K562 (cell line): Measurements from ENCODE around the gene OR7A17. TPM values are rescaled to one million over a fixed set of nuclear protein-coding genes. Genes with fewer than 3 reads are reported as not detected.

ENCODE experiments used
- ATAC-seq: fragments of 200-7000 bp; cut with Tn5 transposase; 3 replicates; pipeline ENCODE4 v1.9.1; 2020; ENCODE audit warnings: moderate library complexity
- BruUV-seq: library from RNA; stranded (reverse); fragments of 400-500 nt; replicated peaks from 2 replicates; lab custom pipeline; 2021; lab: Mats Ljungman, UMichigan
- CTCF ChIA-PET: fragments of 300-600 bp; formaldehyde crosslinking; extraction: SDS; loops from one replicate; lab custom pipeline; 2021; ENCODE audit warnings: low intra/inter-chr PET ratio; lab: Yijun Ruan, JAX
- POLR2A ChIA-PET: fragments of 300-600, 350-650 bp; sonication (Branson Sonifier 250); formaldehyde crosslinking; extraction: SDS; loops from one replicate; lab custom pipeline; 2021; ENCODE audit warnings: antibody characterized with exemption, inconsistent platforms; lab: Yijun Ruan, JAX
- DNase-seq, 4 experiments: peaks; one replicate each; pipeline versions ENCODE4 v3.0.0 to v3.0.0-alpha.2; 2011 to 2018; ENCODE audit warnings: low spot score in 3 of 4, mixed read lengths in 3 of 4; ENCODE audit errors: extremely low read depth in 1 of 4
- FAIRE-seq: peaks from 2 replicates; lab custom pipeline; 2011; peaks lifted over from hg19 to GRCh38; lab: Jason Lieb, UNC
- H2AFZ ChIP-seq: 2 replicates; pipeline ENCODE4 v1.6.0; 2011; ENCODE audit warnings: low read depth, low read length, control low read depth, inconsistent platforms
- H3K27ac ChIP-seq: fragments of 200-600 bp; 3 replicates; pipeline ENCODE4 v1.8.0; 2011; ENCODE audit warnings: low read depth, mild to moderate bottlenecking, control low read depth, inconsistent platforms, low read length, moderate library complexity, mixed read lengths; ENCODE audit errors: extremely low read depth
- H3K27me3 ChIP-seq, 2 experiments: fragments of 300-600 bp in 1 of 2; 2 replicates in 1 of 2; 3 replicates in 1 of 2; pipeline versions ENCODE4 v1.6.0 to v1.8.0; 2011; ENCODE audit warnings: inconsistent platforms in 2 of 2, low read length in 2 of 2, mild to moderate bottlenecking in 1 of 2, mixed read lengths in 1 of 2, moderate library complexity in 1 of 2; ENCODE audit not compliant: control insufficient read depth in 2 of 2, insufficient read depth in 2 of 2
- H3K36me3 ChIP-seq: fragments of 300-600 bp; 3 replicates; pipeline ENCODE4 v1.8.0; 2011; ENCODE audit warnings: mild to moderate bottlenecking, low read length, inconsistent platforms; ENCODE audit not compliant: control insufficient read depth, insufficient read depth
- H3K4me1 ChIP-seq, 2 experiments: fragments of 200-600 bp in 1 of 2; replicated peaks in 1 of 2; 2 replicates in 1 of 2; 3 replicates in 1 of 2; pipeline versions ENCODE4 v1.5.1 to v1.8.0; 2011; ENCODE audit warnings: inconsistent platforms in 2 of 2, low read length in 2 of 2, mild to moderate bottlenecking in 1 of 2, mixed read lengths in 1 of 2, moderate library complexity in 1 of 2; ENCODE audit not compliant: control insufficient read depth in 2 of 2, insufficient read depth in 2 of 2
- H3K4me2 ChIP-seq: 2 replicates; pipeline ENCODE4 v1.6.1; 2011; ENCODE audit warnings: low read length, control low read depth, inconsistent platforms, mixed read lengths; ENCODE audit not compliant: insufficient read depth
- H3K4me3 ChIP-seq: fragments of 200-600 bp; sonication (generic), shearing (Covaris generic); 2 replicates; pipeline ENCODE4 v1.5.1; 2016; ENCODE audit warnings: control low read depth, inconsistent platforms
- H3K79me2 ChIP-seq: fragments of 200-600 bp; 3 replicates; pipeline ENCODE4 v1.8.0; 2011; ENCODE audit warnings: low read length, inconsistent platforms; ENCODE audit not compliant: control insufficient read depth, insufficient read depth
- H3K9ac ChIP-seq, 2 experiments: 2 replicates each; pipeline versions ENCODE4 v1.6.0 to v1.6.1; 2011; ENCODE audit warnings: low read depth in 2 of 2, low read length in 2 of 2, control low read depth in 1 of 2, inconsistent platforms in 1 of 2, mild to moderate bottlenecking in 1 of 2, mixed read lengths in 1 of 2; ENCODE audit not compliant: insufficient read depth in 1 of 2
- H3K9me1 ChIP-seq: one replicate; pipeline ENCODE4 v1.6.0; 2011; ENCODE audit warnings: inconsistent platforms, mild to moderate bottlenecking, low read length, moderate library complexity; ENCODE audit not compliant: control insufficient read depth, insufficient read depth
- H3K9me3 ChIP-seq: replicated peaks from 2 replicates; pipeline ENCODE4 v1.5.1; 2011; ENCODE audit warnings: low read depth, low read length, inconsistent platforms; ENCODE audit not compliant: control insufficient read depth, insufficient read depth
- H4K20me1 ChIP-seq: replicated peaks from 2 replicates; pipeline ENCODE4 v1.6.1; 2011; ENCODE audit warnings: low read length, inconsistent platforms, mixed read lengths; ENCODE audit not compliant: control insufficient read depth, insufficient read depth
- ATF3 ChIP-seq, 2 experiments: fragments of 450-650 bp in 1 of 2; sonication (generic) in 1 of 2; formaldehyde crosslinking in 1 of 2; IDR thresholded peaks in 1 of 2; conservative IDR thresholded peaks in 1 of 2; 2 replicates each; pipeline versions ENCODE4 v1.6.1 to v1.8.1; 2016 to 2023; ENCODE audit warnings: mild to moderate bottlenecking in 2 of 2, moderate library complexity in 2 of 2, inconsistent platforms in 1 of 2, missing genetic modification reagents in 1 of 2
- ATF4 ChIP-seq: fragments of 450-650 bp; formaldehyde crosslinking; IDR thresholded peaks from 2 replicates; pipeline ENCODE4 v1.4.0; 2022; ENCODE audit warnings: mild to moderate bottlenecking, moderate library complexity
- ETS1 ChIP-seq: conservative IDR thresholded peaks from 2 replicates; pipeline ENCODE4 v1.6.1; 2011; ENCODE audit warnings: low read depth, mild to moderate bottlenecking, low read length; ENCODE audit not compliant: control insufficient read depth
- MEF2A ChIP-seq: IDR thresholded peaks from 2 replicates; pipeline ENCODE4 v1.6.1; 2011; ENCODE audit warnings: low read depth, mild to moderate bottlenecking, low read length, moderate library complexity; ENCODE audit not compliant: control insufficient read depth
- NR4A1 ChIP-seq, 2 experiments: fragments of 250-450 bp in 1 of 2; fragments of 450-650 bp in 1 of 2; sonication (Bioruptor Pico) in 1 of 2; IDR thresholded peaks; 2 replicates each; pipeline versions ENCODE4 v1.4.0 to v1.6.1; 2016 to 2020; ENCODE audit warnings: mild to moderate bottlenecking in 2 of 2, missing compliant biosample characterization in 1 of 2, missing genetic modification characterization in 1 of 2, moderate library complexity in 1 of 2
- RBM34 ChIP-seq: fragments of 200-400 bp; formaldehyde crosslinking; IDR thresholded peaks from 2 replicates; pipeline ENCODE4 v1.6.1; 2018; ENCODE audit warnings: low read length, borderline replicate concordance; ENCODE audit not compliant: insufficient read depth
- SLC30A9 ChIP-seq: fragments of 250-450 bp; sonication (Bioruptor Pico); IDR thresholded peaks from 2 replicates; pipeline ENCODE4 v1.8.0; 2022; ENCODE audit warnings: mild to moderate bottlenecking, moderate library complexity
- TFE3 ChIP-seq: fragments of 450-650 bp; formaldehyde crosslinking; IDR thresholded peaks from 2 replicates; pipeline ENCODE4 v1.4.0; 2020; ENCODE audit warnings: mild to moderate bottlenecking, mixed read lengths
- ZNF232 ChIP-seq: sonication (generic); formaldehyde crosslinking; IDR thresholded peaks from 2 replicates; pipeline ENCODE4 v1.8.0; 2022; ENCODE audit warnings: mild to moderate bottlenecking, missing genetic modification reagents
- WGBS: fragments of 100-300 bp; shearing (Covaris generic); methylation state at CpG from one replicate; pipeline ENCODE4 v1.1.6; 2016; ENCODE audit warnings: low coverage, mixed read lengths; ENCODE audit not compliant: insufficient coverage; ENCODE audit errors: missing lambda C conversion rate; 5-methylcytosine and 5-hydroxymethylcytosine counted together
- in situ Hi-C: fragments of 300-500 bp; cut with MboI; formaldehyde crosslinking; loops from 4 replicates; pipeline ENCODE4 v1.15.0; 2018; ENCODE audit warnings: inconsistent platforms, mixed read lengths
- intact Hi-C: fragments of 100-400 bp; cut with micrococcal nuclease; formaldehyde crosslinking; loops from 2 replicates; pipeline ENCODE4 v1.14.2; 2022
- polyA plus RNA-seq, 8 experiments: library from polyadenylated mRNA; depleted of rRNA in 4 of 8; stranded (reverse) in 5 of 8; unstranded in 3 of 8; fragments of >200 nt; fragmentation: Nextera tagmentation in 2 of 8; fragmentation: Illumina TruSeq in 1 of 8; extraction: Ambion mirVana in 2 of 8; extraction: Trizol in 1 of 8; gene quantifications; 2 replicates each; pipeline versions ENCODE4 v1.2.1 to v1.2.3, GENCODE V29; 2011 to 2014; ENCODE audit warnings: inconsistent platforms in 1 of 8, missing spikeins in 1 of 8
- total RNA-seq, 7 experiments: library from RNA; depleted of rRNA in 6 of 7; stranded (reverse); fragments of >200 nt in 6 of 7; fragmentation: Illumina TruSeq in 2 of 7; extraction: Trizol in 2 of 7; gene quantifications; 2 replicates each; pipeline versions ENCODE4 v1.2.1 to v1.2.3, GENCODE V29; 2011 to 2021; ENCODE audit warnings: low replicate concordance in 1 of 7

Gene OR7A17
- total and polyA plus RNA-seq, 9 of the 15 experiments (the other 6 are each of a cell fraction or from before 2014, with no cell fraction given), result not detected

GRCh38 chr19:14868497-14868896 is 17.4 kb downstream of the OR7A17 start (continued):
- TF ChIP-seq TFE3 (CRISPR knock-in tag), result no peak
- no peak for TF ChIP-seq MEF2A
- no peak for TF ChIP-seq ZNF232 (CRISPR knock-in tag)
- no peak for TF ChIP-seq NR4A1 (CRISPR knock-in tag; IDR thresholded peaks at IDR 0.05)
- TF ChIP-seq NR4A1 (tag; IDR thresholded peaks at IDR 0.05), result no peak
- TF ChIP-seq SLC30A9 (CRISPR knock-in tag), result no peak

- ATAC-seq (no peak), FAIRE-seq (no peak), DNase-seq (no peak)
- ChIA-PET POLR2A (no interaction called here), CTCF (no interaction called here)
- intact Hi-C loops (no loop called here), in situ Hi-C loops (no loop called here)
- Histone ChIP-seq H4K20me1 (no peaks in the 10 kb centered on the region), H3K27me3 (peaks cover 15 to 21% of the 10 kb centered on the region in 2 experiments), H3K79me2 (no peaks in the 10 kb centered on the region), H3K27ac (no peak within 1 kb of the TSS), H3K4me1 (no peaks in the 10 kb centered on the region), H3K4me2 (no peak within 1 kb of the TSS), H3K9me1 (no peaks in the 10 kb centered on the region), H3K9ac (no peak within 1 kb of the TSS), H2AFZ (no peak within 1 kb of the TSS), H3K9me3 (no peaks in the 10 kb centered on the region), H3K36me3 (no peaks in the 10 kb centered on the region), H3K4me3 (no peak within 1 kb of the TSS)
- BruUV-seq, result no TSS peak
- no peak for TF ChIP-seq ETS1
- TF ChIP-seq ATF3 (IDR thresholded peaks at IDR 0.05), result no peak
- TF ChIP-seq ATF3 (CRISPR knock-in tag; conservative IDR thresholded peaks at IDR 0.05), result no peak
- no peak for TF ChIP-seq ATF4
- TF ChIP-seq RBM34, result no peak
- WGBS, result 0% methylated on average over 5 of the region's 5 CpGs
Observed at GRCh38 chr19:14848822-14849221, 37.1 kb downstream of the OR7A17 start, which contains the start of gene OR7A10. TSS of gene OR7A10 (minus strand) at chr19:14848922. CDS start at chr19:14841877, 7,045 bp downstream.
